NOMO-1 treated with DMSO at 0.1 percent for 48 hours (cell line): Measurements from ENCODE around the gene KCNK5.

Experiments used
- DNase-seq: peaks from one replicate; lab custom pipeline; 2025; ENCODE audit not compliant: unreplicated experiment; lab: John Stamatoyannopoulos, UW

KCNK5 gene

DNA sequence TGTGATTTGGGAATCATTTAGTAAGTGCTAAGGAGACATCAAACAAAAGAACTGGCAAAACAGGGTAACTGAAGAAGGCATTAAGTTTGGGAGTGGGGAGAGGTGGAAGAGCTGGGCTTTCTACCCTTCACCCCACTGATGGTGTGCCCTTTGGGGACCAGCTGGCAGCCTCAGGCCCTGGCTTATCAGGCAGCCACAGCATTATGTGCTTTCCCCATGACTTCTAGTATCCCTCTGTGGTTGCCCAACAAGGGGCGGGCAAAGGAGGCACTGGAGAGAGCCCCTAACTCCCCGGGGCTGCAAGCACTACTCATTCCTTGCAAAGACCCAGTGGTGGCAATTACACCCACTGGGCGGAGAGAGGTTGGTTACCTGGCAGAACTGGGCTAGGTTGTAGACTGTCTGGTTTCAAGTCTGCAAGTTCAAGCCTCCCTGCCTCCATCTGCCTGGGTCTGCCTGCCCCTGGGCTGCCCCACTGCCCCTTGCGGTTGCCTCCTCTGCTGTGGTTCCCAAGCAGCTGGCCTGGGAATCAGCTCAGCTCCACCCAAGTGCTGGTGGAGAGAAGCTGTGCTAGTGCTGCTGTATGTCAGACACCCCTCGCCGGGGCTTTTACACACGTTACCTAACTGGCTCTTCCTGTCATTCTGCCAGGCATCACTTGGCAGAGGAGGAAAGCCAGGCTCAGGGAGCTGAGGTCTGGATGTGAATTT is 29.9 kb downstream of the KCNK5 start:
- no peak for DNase-seq

- DNase-seq, result no peak
Observed at GRCh38 chr6:39198528-39198927, 30.7 kb downstream of the KCNK5 start.

- peak; percentile 20 for DNase-seq
Observed at GRCh38 chr6:39197922-39198500, 31.3 kb downstream of the KCNK5 start.

GRCh38 chr6:39197521-39197920 is 31.8 kb downstream of the KCNK5 start:
- DNase-seq, result peak; percentile 67

- DNase-seq, result no peak
Observed at GRCh38 chr6:39196673-39197091, 32.6 kb downstream of the KCNK5 start.

GRCh38 chr6:39195792-39196385 is 33.4 kb downstream of the KCNK5 start:
- DNase-seq, result no peak

GRCh38 chr6:39194466-39194865 is 34.8 kb downstream of the KCNK5 start:
- DNase-seq, result no peak

GRCh38 chr6:39193201-39193791 is 36.0 kb downstream of the KCNK5 start:
- no peak for DNase-seq

DNA sequence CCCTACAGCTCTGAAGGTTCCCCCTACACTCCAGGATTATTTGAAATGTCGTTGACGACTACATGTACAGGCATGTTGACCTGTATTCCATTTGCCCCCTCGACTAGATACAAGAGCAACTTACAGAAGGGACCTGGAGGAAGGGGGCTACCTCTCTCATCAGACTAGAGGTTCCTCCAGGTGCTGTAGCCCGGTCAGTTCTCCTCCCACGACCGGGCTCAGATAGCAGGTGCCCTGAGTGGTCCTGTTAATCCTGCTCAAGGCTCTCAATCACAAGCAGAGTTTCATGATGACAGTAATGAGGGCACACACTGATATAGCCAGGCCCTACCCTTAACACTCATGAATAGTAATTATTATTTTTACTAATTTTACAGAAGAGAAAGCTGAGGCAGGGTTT is 36.5 kb downstream of the KCNK5 start:
- DNase-seq, result no peak

- no peak for DNase-seq
Observed at GRCh38 chr6:39191236-39191930, 37.9 kb downstream of the KCNK5 start.

DNA sequence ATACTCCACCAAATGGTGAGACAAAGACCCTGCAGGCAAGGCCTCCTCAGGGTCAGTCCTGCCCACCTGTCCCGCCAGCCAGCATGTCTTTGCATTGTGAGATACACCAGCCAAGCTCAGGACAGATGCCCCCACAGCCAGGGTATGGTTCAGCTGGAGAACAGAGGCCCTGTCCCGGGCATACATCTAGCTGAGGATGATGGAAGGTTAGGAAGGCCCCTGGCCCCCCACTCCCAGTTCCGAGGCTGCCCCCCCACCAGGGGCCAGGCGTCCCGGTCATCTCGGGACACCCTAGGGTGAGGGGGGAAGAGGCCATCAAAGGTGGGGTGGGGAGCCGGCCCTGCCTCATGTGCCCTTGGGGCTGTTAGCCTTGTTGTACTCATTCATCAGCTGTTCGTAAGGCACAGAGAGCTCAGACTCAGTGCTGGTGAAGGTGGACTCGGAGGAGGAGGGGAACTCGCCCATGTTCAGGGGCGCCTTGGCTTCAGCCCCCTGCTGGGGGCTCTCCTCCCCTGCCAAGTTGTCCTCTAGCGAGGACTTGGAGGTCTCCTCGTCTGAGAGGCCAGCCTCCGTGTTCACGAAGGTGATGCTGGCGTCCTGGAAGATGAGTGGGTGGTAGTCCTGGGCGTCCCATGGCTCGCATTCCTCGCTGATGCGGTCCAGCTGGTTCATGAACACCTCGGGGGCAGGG is 38.6 kb downstream of the KCNK5 start:
- DNase-seq, result no peak

DNA sequence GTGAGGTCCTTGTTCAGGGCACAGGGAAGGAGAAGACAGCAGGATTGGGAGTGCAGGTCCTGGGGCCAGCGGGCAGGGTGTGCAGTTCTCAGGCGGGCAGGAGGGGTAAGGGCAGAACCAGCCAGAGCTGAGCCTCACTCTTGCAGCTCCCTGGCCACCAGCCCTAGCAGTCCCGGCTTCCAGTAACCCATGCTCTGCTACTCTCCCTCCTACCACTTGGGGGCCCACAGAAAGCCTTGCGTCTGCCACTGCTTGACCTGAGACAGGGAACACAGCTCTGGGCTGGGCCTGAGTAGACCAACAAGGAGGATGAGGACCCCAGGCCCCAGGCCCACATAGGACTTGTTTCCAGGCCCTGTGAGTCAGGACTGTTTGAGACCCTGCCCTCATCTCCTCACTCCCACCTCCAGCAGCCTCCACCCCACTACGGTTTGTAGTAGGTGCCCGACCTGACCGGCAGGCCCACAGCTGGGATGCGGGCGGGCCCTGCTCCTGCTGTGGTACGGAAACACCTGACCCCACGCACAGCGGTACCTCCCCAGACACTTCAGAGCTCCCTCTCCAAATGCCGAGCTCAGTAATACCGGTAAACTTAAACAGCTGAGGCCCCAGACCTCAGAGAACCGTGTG is 39.2 kb downstream of the KCNK5 start:
- peak; percentile 3 for DNase-seq

- no peak for DNase-seq
Observed at GRCh38 chr6:39189131-39189530, 40.1 kb downstream of the KCNK5 start.

GRCh38 chr6:39188571-39188970 is 40.7 kb downstream of the KCNK5 start:
- DNase-seq, result no peak

- no peak for DNase-seq
Observed at GRCh38 chr6:39188098-39188450, 41.2 kb downstream of the KCNK5 start.

DNA sequence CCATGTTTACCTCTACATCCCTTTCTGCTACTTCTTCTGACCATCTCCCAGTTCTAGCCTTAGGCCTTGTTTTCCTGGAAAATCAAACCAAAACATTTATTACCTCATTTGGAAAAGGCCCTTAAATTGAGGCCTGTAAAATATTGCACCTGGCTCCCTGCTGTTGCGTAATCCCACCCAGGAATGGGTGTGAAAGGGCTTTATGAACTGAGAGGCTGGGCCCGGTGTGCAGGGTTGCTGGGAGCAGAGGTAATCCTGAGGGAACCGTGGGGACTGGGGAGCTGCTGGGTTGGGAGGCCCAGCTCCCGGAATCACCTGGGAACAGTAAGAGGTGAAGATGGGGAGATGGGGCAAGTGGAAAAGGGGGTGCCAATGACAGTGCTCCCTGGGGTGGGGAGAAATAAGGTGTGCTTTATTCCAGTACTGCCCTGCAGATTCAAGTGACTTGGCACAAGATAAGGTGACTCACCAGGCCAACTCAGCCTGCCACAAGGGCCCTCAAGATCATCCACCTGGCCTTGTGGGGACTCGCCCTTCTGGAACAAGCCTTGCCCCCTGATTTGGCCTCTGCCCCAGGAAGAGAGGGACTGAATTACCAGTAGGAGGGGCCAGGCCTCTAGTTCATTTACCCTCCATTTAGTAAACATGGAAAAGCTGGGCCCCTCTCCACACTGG is 44.2 kb downstream of the KCNK5 start:
- DNase-seq, result no peak

DNA sequence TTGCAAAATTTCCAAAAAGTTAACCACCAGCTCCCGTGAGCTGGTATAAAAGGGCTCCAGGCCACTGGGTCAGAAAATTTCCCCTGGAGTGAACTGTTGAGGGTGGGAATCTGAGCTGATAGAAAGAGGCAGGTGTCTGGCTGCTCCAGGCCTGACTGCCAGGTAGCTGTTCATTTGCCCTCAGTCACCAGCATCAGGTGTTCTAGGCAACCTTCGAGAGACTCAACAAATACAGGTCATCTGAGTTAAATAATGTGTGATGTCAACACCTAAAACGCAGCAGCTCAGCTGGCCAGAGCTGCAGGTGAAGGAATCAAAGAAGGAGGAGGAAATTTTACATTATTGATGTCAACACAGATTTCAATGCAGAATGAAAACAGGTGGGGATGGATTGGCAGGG is 46.7 kb downstream of the KCNK5 start:
- DNase-seq, result no peak

DNA sequence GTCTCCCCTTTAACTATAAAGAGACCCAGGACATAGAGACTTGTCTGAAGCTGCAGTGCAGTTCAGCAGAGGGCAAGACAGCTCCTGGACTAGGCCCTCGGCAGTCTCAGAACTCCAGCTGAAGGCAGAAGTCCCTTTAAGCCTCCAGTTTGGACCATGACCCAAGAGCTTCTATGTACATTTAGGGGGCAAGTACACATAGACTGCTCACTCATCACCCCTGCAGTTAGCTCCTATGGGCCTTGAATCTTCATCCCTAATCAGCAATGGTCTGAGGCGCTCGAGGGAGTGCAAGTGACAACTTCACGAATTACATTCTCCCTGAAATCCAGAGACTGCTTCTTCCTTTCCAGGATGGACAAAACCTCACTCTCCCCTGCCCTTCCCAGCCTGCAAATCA is 47.4 kb downstream of the KCNK5 start:
- DNase-seq, result no peak

GRCh38 chr6:39181333-39181732 is 47.9 kb downstream of the KCNK5 start:
- no peak for DNase-seq

DNA sequence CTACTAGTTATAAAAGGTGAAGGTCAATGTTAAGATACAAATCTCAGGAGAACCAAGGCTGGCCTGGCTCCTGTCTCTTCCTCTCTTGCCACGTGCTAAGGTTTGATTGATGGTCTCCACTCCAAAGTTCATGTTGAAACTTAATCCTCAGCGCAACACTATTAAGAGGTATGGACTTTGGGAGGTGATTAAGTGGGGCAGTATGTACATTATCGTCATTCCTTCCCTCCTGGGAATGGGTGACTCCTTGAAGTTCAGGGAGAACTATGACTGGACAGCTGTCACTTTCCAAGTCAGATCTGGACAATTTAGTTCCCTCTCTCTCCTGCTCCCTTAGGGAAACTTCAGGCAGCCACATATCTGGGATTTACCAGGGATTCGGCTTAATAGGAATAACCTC is 50.5 kb downstream of the KCNK5 start:
- DNase-seq, result no peak
